Hematopoietic multipotent progenitor cell treated with erythropoietin and hydrocortisone succinate and interleukin-3 and kit ligand, for 6 days (in vitro differentiated cells): ENCODE data around the gene CCDC88C.
"Not testable (repeated sequence)": the region's sequence is repeated elsewhere in the genome, so short reads cannot be mapped to it uniquely, and the experiment has no call there.

Source experiments
- DNase-seq: peaks from one replicate; pipeline ENCODE4 v3.0.0-alpha.2; 2015

The CCDC88C gene

DNA sequence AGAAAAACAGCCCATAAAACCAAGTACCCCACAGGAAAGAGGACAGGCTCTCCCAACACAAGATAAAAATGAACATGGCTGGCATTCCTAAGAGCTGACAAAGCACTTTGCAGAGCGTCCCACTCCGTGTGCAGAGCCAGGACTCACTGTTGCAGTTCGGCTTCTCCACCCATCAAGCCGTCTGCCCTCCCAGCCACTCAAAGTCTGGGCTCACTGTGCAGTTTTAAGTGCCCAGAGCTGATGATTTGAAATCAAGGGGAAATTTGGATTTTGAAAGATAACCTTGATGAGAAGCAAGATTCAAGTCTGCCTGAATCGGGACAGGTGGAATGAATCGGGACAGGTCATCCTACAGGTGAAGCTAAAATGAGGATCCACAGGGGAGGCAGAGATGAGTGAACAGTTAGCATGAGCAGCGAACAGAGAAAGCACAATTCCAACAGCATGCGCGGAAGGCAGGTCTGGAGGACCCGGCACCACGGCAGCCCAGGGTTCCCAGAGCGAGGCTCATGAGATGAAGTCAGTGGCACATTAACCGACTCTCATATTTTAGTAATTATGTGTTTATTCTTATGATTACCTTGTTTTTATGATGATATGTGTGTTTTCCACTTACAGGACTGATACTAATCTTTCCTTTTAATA, 133.4 kb downstream of the CCDC88C start:
- DNase-seq = no peak

DNA sequence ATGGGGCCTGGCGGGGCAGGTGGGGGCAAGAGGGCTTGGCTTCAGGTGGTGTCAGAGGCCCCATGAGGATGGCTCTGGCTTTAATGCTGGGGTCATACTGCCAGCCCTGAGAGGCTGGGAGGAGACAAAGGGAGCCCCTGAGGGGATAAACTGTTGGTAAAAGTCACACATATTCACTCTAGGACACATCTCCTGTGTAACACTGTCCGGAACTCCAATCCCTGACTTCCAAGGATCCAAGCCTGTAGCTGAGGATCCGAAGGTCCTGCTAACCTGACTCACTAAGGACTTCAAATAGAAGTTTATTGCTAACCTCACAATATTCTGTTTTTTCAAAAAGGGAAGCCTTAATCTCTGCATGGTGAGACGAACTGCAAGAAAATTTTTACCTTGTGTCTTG, 134.0 kb downstream of the CCDC88C start:
- no peak for DNase-seq

DNA sequence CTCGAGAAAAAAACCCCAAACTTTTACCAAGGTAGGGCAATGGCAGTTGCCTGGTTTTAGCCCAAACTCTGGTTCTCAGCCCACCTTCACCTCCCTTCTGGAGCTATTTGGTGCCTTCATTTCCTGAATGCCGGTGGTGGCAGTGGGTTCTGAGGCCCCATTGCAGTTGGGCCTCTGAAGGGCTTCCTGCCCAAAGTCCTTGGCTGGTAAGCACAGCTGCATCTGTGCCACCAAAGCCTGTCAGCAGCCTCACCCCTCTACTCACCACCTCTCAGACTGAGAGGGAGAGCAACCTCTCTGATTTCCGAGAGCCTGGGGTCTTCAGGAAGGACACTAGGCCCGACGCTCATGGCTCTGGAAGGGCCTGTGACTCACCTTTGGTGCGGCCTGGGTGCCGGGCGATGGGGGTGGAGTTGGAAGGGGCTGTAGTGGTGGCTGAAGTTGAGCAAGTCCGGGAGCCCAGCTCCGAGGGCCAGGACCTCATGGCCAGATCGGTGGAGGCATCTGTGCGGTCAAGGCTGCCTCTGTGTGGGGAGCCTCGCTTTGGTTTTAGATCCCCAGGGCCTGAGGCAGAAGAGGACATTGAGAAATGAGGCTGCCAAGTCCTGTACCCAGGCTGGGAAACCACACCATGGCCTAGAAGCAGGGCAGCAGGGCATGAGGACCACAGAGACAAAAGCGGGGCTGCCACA, 134.5 kb downstream of the CCDC88C start:
- DNase-seq = no peak

- DNase-seq = no peak
Observed at GRCh38 chr14:91281346-91281745, 136.3 kb downstream of the CCDC88C start.

- no peak for DNase-seq
Observed at GRCh38 chr14:91280129-91280528, 137.5 kb downstream of the CCDC88C start.

GRCh38 chr14:91279354-91279753, 138.3 kb downstream of the CCDC88C start:
- no peak for DNase-seq

GRCh38 chr14:91278383-91278715, 139.3 kb downstream of the CCDC88C start:
- no peak for DNase-seq

- DNase-seq = no peak
Observed at GRCh38 chr14:91277546-91278382, 139.9 kb downstream of the CCDC88C start.

DNA sequence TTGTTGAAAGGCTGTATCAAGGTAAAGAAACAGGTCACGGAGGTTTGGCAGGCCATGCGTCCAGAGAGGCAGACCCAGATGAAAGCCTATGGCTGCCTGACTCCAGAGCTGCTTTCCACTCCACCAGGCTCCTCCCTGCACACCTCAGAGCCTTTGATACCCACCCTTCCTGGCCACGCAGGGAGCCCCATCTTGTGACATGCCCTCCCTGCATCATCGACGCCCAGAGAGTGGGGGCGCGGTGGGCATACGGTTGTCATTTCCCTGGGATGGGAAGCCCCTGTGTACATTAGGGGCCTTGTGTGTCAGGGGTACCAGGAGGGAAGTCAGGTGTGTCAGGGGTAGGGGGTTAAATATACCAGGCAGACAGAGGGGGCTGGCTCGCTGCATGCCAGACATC, 142.8 kb downstream of the CCDC88C start:
- DNase-seq = no peak

DNA sequence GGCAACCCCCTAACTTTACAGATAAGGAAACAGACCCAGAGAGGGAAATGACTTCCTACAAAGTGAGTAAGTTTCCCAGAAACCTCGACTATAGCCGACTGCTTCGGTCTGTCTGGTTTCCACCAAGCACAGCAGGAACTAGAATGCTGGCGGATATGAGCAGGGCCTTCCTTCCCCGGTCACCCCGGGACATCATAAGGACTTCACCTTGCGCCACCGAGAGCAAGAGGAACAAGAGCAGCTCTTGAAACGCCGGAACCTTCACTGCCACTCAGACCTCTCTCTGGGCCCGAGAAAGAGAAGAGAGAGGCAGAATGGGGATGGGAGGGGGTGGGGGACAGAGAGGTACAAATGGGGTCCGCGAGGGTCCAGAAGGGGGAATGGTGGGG, 143.7 kb downstream of the CCDC88C start:
- no peak for DNase-seq

- DNase-seq = no peak
Observed at GRCh38 chr14:91273273-91273884, 144.2 kb downstream of the CCDC88C start.

GRCh38 chr14:91272341-91273272, 145.0 kb downstream of the CCDC88C start:
- DNase-seq = no peak

GRCh38 chr14:91271639-91272038, 146.0 kb downstream of the CCDC88C start:
- DNase-seq = no peak

GRCh38 chr14:91270619-91271018, 147.0 kb downstream of the CCDC88C start:
- no peak for DNase-seq

DNA sequence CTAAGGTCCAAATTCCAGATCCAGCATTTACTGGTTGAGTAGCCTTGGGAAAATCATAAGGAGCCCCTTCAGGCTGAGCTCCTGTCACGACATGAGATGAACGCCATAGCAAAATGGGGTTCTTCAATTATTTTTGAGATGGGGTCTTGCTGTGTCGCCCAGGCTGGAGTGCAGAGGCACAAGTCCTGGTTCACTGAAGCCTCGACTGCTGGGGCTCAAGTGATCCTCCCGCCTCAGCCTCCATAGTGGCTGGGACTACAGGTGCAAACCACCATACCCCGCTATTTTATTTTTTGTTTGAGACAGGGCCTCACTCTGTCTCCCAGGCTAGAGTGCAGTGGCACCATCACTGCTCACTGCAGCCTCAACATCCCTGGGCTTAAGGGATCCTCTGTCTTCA, 147.4 kb downstream of the CCDC88C start:
- DNase-seq = no peak

DNA sequence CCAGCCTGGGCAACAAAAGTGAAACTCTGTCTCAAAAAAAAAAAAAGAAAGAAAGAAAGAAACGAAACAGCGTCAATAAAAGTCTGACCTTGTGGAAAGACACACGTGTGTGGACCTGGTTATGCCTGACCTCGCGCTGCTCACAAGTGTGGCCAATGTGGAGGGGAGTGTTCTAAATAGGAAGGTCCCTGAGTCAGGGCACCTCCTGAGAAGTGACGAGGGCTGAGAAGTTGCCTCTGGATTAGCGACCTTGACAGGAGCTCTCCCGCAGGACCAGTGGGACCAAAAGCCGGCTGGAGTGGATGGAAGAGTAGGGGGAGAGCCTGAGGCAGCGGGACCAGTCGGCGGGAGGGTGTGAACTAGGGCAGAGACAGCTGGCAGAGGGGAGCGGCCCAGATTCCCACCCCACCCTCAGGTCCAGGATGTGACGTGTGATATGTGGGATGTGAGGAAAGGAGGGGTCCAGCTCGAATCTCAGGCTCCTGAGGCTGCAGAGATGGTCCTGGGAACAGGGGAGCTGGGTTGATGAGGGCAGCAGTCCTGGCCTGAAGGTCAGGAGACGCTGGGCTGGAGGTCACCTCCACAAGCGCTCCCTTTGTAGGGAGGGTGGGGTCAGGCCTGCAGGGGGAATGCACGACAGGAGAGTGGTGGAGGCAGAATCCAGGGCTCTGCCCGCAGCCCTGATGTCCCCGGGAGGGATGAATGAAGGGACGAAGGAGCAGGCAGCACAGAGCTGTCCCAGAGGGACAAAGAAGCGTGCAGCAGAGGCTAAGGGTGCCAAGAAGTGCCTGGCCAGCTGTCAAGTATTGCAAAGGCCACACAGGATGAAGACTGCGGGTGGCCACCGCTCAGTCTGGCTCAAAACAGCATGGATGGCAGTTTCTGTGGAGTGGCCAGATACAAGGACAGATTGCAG, 148.3 kb downstream of the CCDC88C start:
- no peak for DNase-seq

GRCh38 chr14:91267965-91268437, 149.6 kb downstream of the CCDC88C start:
- DNase-seq = peak; percentile 86

DNA sequence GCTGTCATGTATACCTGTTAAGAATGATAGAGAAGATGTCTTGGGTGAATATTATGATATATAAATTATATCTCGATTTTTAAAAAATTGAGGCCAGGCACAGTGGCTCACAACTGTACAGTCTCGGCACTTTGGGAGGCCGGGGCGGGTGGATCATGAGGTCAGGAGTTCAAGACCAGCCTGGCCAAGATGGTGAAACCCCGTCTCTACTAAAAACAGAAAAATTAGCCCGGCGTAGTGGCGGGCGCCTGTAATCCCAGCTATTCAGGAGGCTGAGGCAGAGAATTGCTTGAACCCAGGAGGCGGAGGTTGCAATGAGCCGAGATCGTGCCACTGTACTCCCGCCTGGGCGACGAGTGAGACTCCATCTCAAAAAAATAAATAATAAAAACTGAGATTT, 151.3 kb downstream of the CCDC88C start:
- DNase-seq = not testable (repeated sequence)

- DNase-seq = no peak
Observed at GRCh38 chr14:91265404-91265803, 152.2 kb downstream of the CCDC88C start.

DNA sequence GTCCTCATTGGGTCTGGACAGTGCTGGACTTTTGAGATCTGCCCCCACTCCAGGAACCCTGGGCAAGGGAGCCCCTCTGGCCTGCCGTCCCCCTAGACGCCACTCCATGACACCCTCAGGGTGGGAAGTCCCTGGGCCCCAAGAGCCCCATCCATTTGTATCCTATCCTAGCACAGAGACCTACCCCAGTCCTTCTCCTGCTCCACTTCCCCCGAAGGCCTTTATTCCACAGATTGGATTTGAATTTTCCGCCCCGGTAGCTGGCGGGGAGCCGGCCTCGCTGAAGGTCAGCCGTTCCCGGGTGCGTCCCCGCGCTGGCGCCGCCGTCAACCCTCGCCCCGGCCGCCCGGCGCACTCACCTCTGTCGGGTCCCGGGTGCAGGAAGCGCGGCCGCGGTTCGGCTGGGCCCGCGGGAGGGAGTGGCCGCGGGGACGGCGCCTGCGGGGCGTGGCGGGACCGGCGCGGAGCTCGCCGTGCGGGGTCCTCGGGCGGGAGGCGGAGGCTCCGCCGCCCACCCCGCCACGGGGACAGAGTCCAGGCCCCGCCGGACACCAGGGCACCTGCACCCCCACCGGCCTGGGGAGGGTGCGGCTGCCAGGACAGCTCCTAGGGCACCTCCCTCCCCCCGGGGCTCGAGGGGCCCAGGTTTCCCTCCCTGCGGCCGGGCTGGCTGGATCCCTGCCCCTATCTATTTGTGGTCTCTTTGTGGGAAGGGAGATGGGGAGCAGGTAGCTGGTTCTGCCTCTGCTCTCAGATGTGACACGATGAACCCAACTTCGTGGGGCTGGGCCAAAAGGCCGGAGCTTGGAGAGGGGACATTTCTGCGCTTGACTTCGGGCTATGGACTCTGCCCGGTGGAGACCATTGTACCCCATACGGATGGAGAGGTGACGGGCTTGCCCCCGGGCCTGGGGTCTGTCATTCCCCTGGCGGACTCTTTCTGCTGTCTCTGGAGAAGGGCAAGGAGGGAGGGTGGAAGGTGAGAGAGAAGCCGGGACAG, 153.2 kb downstream of the CCDC88C start:
- DNase-seq = no peak
